ENCODE measurements around the gene CDH13. TPM values are rescaled to one million over a fixed set of nuclear protein-coding genes. Genes with fewer than 3 reads are reported as not detected.

CDH13 gene
- total and polyA plus RNA-seq, 2 experiments from 2014 or later: 1.6 to 4.4 TPM

- H3K36me3 Mint-ChIP-seq (ENCODE audit: low read depth): no peaks in the 10 kb centered on the region
- ATAC-seq: no peak
- H3K27ac Mint-ChIP-seq: no peak overlapping the region
These were observed 621.1 kb downstream of the CDH13 start for GRCh38 chr16:83247767-83248372.

More at GRCh38 chr16:83247767-83248372, 621.1 kb downstream of the CDH13 start:
- no peak for TF ChIP-seq REST (IDR thresholded peaks at IDR 0.05; ENCODE audit: unreplicated experiment)
- no peak for TF ChIP-seq POLR2AphosphoS5 (IDR thresholded peaks at IDR 0.05; ENCODE audit: low read depth)
- TF ChIP-seq EZH2 (IDR thresholded peaks at IDR 0.05; ENCODE audit: low read depth, unreplicated experiment): no peak
- no peak for TF ChIP-seq STAT1 (IDR thresholded peaks at IDR 0.05; ENCODE audit: unreplicated experiment)
- no peak for TF ChIP-seq ZNF114 (CRISPR knock-in tag; IDR thresholded peaks at IDR 0.05)
- TF ChIP-seq JUNB (IDR thresholded peaks at IDR 0.05; ENCODE audit: unreplicated experiment): no peak
- TF ChIP-seq ETS1 (IDR thresholded peaks at IDR 0.05): no peak
- TF ChIP-seq NANOG (IDR thresholded peaks at IDR 0.05; ENCODE audit: borderline replicate concordance): no peak
- no peak for TF ChIP-seq CREB1 (CRISPR knock-in tag; IDR thresholded peaks at IDR 0.05; ENCODE audit: low read depth)
- no peak for TF ChIP-seq ZNF331 (CRISPR knock-in tag; IDR thresholded peaks at IDR 0.05; ENCODE audit: low read depth)
- TF ChIP-seq ZNF462 (CRISPR knock-in tag; IDR thresholded peaks at IDR 0.05): no peak
- no peak for TF ChIP-seq CTCF (conservative IDR thresholded peaks at IDR 0.05; ENCODE audit: low read depth in 2 of 2)
- TF ChIP-seq EZH2phosphoT487 (IDR thresholded peaks at IDR 0.05; ENCODE audit: unreplicated experiment): no peak
- H3K27ac ChIP-seq (ENCODE audit: low read depth): no peak overlapping the region
- H3K9me2 ChIP-seq (ENCODE audit: insufficient read depth): 0 out of 2 replicates have a peak, but pooled peaks cover 6% of the 10 kb centered on the region
- peaks cover 14% of the 10 kb centered on the region for H3K4me1 Mint-ChIP-seq
- no peaks in the 10 kb centered on the region for H3K36me3 ChIP-seq (ENCODE audit: insufficient read depth)
- no peaks in the 10 kb centered on the region for H3K27me3 ChIP-seq (ENCODE audit: insufficient read depth)
- peaks cover 5% of the 10 kb centered on the region for H3K27me3 Mint-ChIP-seq (ENCODE audit: insufficient read depth, low read depth, poor library complexity)
- H2AFZ ChIP-seq: no peak overlapping the region
- no peaks in the 10 kb centered on the region; the same call in 2 of the 3 replicates for H3K9me3 Mint-ChIP-seq
- H3K4me1 ChIP-seq (ENCODE audit: insufficient read depth): peaks cover 6% of the 10 kb centered on the region; the same call in 1 of the 2 replicates
- DNase-seq (ENCODE audit: low spot score): no peak
- H3K4me3 Mint-ChIP-seq: no peak overlapping the region
- no peaks in the 10 kb centered on the region for H3K79me2 ChIP-seq (replicated peaks; ENCODE audit: insufficient read depth)
- H3K4me3 ChIP-seq: no peak overlapping the region
- H4K20me1 ChIP-seq (replicated peaks; ENCODE audit: insufficient read depth): no peaks in the 10 kb centered on the region
- H3K4me2 ChIP-seq: no peak overlapping the region
- no peaks in the 10 kb centered on the region for H3F3A ChIP-seq (replicated peaks; ENCODE audit: low read depth)

Data from GM23338 (cell line).